ENCODE results near the gene ELF4.
A peak's percentile ranks its signal among the peaks of the same experiment; 100 is the strongest.
"Not testable (repeated sequence)": the region's sequence is repeated elsewhere in the genome, so short reads cannot be mapped to it uniquely, and the experiment has no call there.

The ELF4 gene

GRCh38 chrX:130110379-130111219 lies at the start of gene ELF4:
ELF4 (minus strand) TSS chrX:130110497; CDS start chrX:130081330, 29,167 bp downstream.
- peak; percentile 34 for DNase-seq

GRCh38 chrX:130159776-130160175 lies 49.5 kb upstream of the ELF4 start:
- DNase-seq = no peak

DNA sequence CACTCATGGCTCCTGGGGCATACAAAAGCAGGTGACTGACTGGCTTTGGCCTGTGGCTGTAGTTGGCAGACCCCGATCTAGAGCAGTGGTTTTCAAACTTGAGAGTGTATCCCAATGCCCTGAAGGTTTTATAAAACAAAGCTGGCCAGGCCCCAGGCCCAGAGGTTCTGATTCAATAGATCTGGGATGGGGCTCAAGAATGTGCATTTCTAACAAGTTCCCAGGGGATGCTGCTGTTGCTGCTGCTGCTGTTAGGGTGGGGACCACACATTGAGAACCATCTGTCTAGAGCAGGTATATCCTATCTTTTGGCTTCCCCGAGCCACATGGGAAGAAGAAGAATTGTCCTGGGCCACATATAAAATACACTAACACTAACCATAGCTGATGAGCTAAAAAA lies 48.0 kb upstream of the ELF4 start:
- no peak for DNase-seq

GRCh38 chrX:130155564-130155963 lies 45.3 kb upstream of the ELF4 start:
- DNase-seq = no peak

GRCh38 chrX:130147631-130148030 lies 37.3 kb upstream of the ELF4 start:
- no peak for DNase-seq

- DNase-seq = no peak
Measured at GRCh38 chrX:130145123-130145522, 34.8 kb upstream of the ELF4 start.

GRCh38 chrX:130144509-130144908 lies 34.2 kb upstream of the ELF4 start:
- no peak for DNase-seq

- peak; percentile 6 for DNase-seq
Measured at GRCh38 chrX:130139474-130140201, 29.3 kb upstream of the ELF4 start.

DNA sequence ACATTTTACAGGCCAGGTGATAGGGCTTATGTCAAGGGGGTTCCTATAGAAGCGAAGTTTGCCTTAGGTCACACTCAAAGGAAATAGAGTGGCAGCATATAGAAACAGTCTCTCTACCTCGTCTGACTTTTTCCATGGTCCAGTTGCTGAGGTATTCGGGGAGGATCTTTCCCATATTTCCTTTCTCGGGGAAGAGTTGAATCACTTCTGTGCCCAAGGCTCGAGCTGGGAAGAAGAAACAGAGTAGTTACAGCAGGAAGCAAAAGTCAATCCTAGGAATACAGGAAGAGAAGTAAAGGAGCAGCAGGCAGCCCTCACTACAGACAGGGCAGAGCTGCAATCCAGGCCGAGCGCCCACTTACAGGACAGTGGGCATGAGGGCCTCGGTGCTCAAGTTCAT lies 26.7 kb upstream of the ELF4 start:
- no peak for DNase-seq

GRCh38 chrX:130136496-130136895 lies 26.2 kb upstream of the ELF4 start:
- DNase-seq = no peak

DNA sequence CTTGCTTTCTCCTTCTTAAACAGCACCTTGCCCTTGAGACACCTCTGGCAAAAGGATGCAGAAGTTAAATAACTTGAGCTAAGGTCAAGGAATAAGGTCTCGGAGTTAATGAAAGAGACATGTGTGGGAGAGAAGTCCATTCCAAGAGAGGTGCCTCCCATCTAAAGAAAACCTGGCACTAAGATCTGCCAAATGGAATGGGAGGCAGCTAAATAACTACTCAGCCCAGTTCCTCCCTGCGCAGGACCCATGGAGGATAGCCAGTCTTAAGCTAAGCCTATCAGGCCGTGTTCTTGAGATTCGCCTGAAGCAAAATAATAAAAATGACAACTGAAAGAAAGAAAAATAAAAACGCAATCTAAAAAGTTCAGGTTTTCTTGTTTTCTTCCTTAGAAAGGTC lies 20.7 kb upstream of the ELF4 start:
- no peak for DNase-seq

- DNase-seq = no peak
Measured at GRCh38 chrX:130125091-130125874, 15.0 kb upstream of the ELF4 start.

DNA sequence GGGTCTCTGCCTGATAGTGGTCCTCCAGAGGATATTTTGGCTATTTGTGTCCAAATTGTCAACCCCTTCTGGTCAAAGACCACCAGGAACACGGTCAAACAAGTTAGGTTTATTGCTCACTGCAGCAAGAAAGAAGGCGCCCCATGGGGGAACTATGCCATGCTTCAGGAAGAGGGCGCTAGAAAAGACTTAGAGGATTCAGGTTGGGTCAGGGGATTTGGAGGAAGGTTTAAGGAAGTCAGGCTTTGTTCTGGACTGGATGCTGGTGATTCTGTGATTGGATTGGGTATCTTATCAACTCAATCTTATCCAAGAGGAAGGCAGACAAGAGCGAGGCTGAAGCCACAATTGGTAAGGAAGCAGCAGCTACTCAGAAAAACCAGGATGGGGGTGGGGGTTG lies 14.3 kb upstream of the ELF4 start:
- no peak for DNase-seq

- no peak for DNase-seq
Measured at GRCh38 chrX:130121505-130121800, 11.2 kb upstream of the ELF4 start.

DNA sequence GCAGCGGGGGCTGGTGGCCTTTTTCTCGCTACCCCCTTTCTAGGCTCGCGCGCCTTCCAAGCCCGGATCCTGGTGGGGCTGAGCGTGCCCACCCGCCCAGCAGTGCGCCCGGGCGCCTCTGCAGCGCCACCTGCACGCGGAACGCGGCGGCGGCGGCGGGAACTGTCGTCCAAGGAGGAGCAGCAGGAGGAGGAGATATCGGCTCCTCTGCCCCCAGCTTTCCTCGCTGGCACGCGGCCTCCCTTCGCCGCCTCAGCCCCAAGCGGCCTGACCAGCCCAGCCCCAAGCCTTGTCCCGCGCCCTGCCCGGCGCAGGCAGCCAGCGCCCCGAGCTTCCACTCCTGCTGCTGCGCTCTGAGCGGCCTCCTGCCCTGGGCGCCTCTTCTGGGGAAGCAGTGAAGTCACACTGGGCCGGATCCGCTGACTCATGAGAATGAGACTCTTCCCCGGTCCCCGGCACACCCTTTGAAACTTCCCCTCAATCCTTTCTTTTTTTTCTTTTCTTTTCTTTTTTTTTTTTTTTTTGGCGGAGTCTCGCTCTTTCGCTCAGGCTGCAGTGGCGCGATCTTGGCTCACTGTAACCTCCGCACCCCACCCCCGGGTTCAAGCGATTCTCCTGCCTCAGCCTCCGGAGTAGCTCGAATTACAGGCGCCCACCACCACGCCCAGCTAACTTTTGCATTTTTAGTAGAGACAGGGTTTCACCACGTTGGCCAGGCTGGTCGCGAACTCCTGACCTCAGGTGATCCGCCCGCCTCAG lies 10.6 kb upstream of the ELF4 start:
- DNase-seq = peak; percentile 6

DNA sequence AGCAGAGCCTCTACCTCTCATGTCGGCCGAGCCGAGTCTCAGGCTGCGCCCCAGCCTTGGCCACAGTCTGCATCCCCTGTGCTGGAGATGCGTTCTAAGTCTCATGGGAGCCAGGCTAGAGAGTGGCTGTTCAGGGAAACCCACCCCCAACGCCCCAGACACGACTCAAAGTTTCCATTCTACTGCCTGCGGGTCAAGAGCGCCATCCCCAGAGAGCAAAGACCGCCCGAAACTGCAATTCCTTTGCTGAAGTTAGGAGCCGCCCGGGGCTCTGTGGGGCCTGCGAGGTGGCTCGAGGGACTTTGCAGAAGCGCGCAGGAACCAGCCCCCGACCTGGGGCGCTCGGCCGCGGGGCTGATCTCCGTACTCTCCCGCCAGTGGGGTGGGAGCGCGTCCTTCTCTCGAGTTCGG lies 10.0 kb upstream of the ELF4 start:
- DNase-seq = no peak

GRCh38 chrX:130119312-130119898 lies 9.1 kb upstream of the ELF4 start:
- DNase-seq = no peak

- no peak for DNase-seq
Measured at GRCh38 chrX:130118441-130119311, 8.4 kb upstream of the ELF4 start.

DNA sequence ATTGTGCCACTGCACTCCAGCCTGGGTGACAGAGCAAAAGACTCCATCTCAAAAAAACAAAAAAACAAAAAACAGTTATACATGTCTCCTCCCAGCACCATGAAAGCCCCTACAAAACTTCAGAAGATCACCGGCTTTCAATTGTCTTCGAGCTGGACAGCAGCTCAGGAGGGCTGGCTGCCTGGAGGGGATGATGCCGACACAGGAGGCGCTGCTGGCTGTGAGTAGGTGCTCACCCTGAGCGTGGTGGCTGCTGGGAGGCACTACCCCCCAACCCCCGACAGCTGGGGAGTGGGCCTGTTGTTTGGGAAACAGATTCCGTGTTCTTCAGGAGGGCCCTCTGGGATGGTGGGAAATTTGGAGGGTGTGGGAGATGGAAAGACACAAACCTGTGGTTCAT lies 6.9 kb upstream of the ELF4 start:
- DNase-seq = no peak

DNA sequence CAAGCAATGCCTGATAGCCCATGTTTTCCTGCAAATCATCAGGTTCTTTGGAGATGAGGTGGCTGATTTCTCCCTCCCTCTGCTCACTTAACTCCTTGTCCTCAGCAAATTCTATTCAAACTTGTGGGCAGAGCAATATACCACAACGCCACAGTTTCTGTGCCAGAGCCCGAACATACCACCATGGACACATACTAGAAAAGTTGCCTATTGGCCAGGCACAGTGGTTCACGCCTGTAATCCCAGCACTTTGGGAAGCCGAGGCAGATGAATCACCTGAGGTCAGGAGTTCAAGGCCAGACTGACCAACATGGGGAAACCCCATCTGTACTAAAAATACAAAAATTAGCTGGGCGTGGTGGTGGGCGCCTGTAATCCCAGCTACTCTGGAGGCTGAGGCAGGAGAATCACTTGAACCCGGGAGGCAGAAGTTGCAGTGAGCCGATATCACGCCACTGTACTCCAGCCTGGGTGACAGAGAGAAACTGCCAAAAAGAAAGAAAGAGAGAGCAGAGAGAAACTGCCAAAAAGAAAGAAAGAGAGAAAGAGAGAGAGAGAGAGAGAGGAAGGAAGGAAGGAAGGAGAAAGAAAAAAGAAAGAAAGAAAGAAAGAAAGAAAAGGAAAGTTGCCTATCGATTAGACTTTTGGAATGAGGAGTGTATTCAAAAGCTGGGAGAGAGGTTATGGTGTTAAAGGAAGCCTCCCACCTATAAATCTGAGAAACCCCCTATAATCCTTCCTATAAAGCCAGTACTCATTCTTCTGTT lies 5.0 kb upstream of the ELF4 start:
- DNase-seq = not testable (repeated sequence)

DNA sequence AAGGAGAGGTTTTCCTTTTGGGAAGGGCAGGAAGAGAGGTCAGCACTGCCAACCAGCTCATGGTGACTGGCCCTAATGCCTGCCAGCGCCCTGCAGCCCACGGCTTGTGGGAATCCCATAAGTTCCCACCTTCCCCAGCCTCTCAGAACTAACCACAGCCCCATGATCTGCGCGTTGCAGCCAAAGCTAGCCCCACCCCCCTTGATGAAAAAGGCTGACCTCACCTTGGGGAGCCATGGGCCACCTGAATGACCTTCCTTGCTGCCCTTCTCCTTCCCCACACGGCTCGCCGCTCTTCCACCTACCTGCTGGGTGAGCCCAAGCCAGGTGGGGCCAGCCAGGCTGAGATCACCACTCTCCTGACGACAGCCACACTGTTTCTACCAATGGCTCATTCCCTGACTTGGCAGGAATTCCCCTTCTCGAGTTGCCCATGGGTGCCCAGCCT lies 3.9 kb upstream of the ELF4 start:
- no peak for DNase-seq

Measured in NCI-H510A treated with DMSO at 0.1 percent for 48 hours (cell line).